OCI-LY7 (cell line): ENCODE measurements around the gene CLEC18A. TPM values are rescaled to one million over a fixed set of nuclear protein-coding genes. Genes with fewer than 3 reads are reported as not detected.
A peak's percentile ranks its signal among the peaks of the same experiment; 100 is the strongest.
"Not testable (repeated sequence)": the region's sequence is repeated elsewhere in the genome, so short reads cannot be mapped to it uniquely, and the experiment has no call there.

Experiments used
- BruUV-seq: library from RNA; stranded (reverse); fragments of 400-500 nt; replicated peaks from 2 replicates; lab custom pipeline; 2021; lab: Mats Ljungman, UMichigan
- CTCF ChIA-PET: fragments of 300-600 bp; sonication (Branson Sonifier 250); formaldehyde crosslinking; loops from one replicate; lab custom pipeline; 2022; ENCODE audit warnings: antibody characterized with exemption; ENCODE audit not compliant: unreplicated experiment; lab: Charles Lee
- POLR2A ChIA-PET: fragments of 300-600 bp; sonication (Branson Sonifier 250); formaldehyde crosslinking; loops from one replicate; lab custom pipeline; 2022; ENCODE audit warnings: antibody characterized with exemption; lab: Charles Lee
- DNase-seq: peaks from one replicate; pipeline ENCODE4 v3.0.0-alpha.2; 2015; ENCODE audit warnings: low spot score
- H2AFZ ChIP-seq: fragments of 200-600 bp; sonication (generic), shearing (Covaris generic); 2 replicates; pipeline ENCODE4 v1.6.1; 2014; ENCODE audit warnings: mild to moderate bottlenecking, antibody characterized with exemption, low read length, moderate library complexity
- H3K27ac ChIP-seq: fragments of 200-600 bp; sonication (generic); 2 replicates; pipeline ENCODE4 v1.5.1; 2014; ENCODE audit warnings: mixed run types, low read depth, mild to moderate bottlenecking, moderate library complexity, low read length, inconsistent platforms; ENCODE audit not compliant: poor library complexity, severe bottlenecking
- H3K36me3 ChIP-seq: fragments of 200-600 bp; sonication (generic); 2 replicates; pipeline ENCODE4 v1.6.1; 2014; ENCODE audit warnings: mild to moderate bottlenecking, antibody characterized with exemption, low read length, moderate library complexity, mixed read lengths; ENCODE audit not compliant: insufficient read depth
- H3K4me1 ChIP-seq: fragments of 200-600 bp; sonication (generic); 2 replicates; pipeline ENCODE4 v1.5.1; 2014; ENCODE audit warnings: mild to moderate bottlenecking, low read length; ENCODE audit not compliant: insufficient read depth, poor library complexity, severe bottlenecking
- H3K4me2 ChIP-seq: fragments of 200-600 bp; sonication (generic); 2 replicates; pipeline ENCODE4 v1.6.1; 2014; ENCODE audit warnings: mild to moderate bottlenecking, low read length
- H3K4me3 ChIP-seq: fragments of 200-600 bp; sonication (generic); 2 replicates; pipeline ENCODE4 v1.5.1; 2014; ENCODE audit warnings: mild to moderate bottlenecking, low read depth, low read length; ENCODE audit not compliant: poor library complexity, severe bottlenecking
- H3K79me2 ChIP-seq: fragments of 200-600 bp; sonication (generic); 2 replicates; pipeline ENCODE4 v1.6.1; 2016; ENCODE audit warnings: low read depth, mild to moderate bottlenecking, low read length, moderate library complexity, mixed read lengths; ENCODE audit not compliant: insufficient read depth
- H3K9me2 ChIP-seq: fragments of 200-600 bp; sonication (generic); 2 replicates; pipeline ENCODE4 v1.6.1; 2016; ENCODE audit warnings: mild to moderate bottlenecking, low read length, mixed read lengths; ENCODE audit not compliant: insufficient read depth
- H3K9me3 ChIP-seq: fragments of 200-600 bp; sonication (generic); 2 replicates; pipeline ENCODE4 v1.6.1; 2014; ENCODE audit warnings: mild to moderate bottlenecking, mixed run types, low read length, mixed read lengths
- H4K20me1 ChIP-seq: fragments of 200-600 bp; sonication (generic); 2 replicates; pipeline ENCODE4 v1.6.1; 2014; ENCODE audit warnings: mild to moderate bottlenecking, antibody characterized with exemption, low read length, moderate library complexity, mixed read lengths; ENCODE audit not compliant: insufficient read depth
- intact Hi-C: fragments of 100-400 bp; cut with micrococcal nuclease; formaldehyde crosslinking; loops from one replicate; pipeline ENCODE4 v1.10.0; 2022; ENCODE audit not compliant: unreplicated experiment
- microRNA-seq: library from miRNA; unstranded; fragments of <30 nt; microRNA quantifications from one replicate; pipeline ENCODE4 v1.2.0, GENCODE V29; 2022; ENCODE audit warnings: borderline replicate concordance
- small RNA-seq: library from RNA; depleted of rRNA; stranded (forward); fragments of <200 nt; gene quantifications from one replicate; pipeline ENCODE3, GENCODE V24; 2014
- total RNA-seq, 2 experiments: library from RNA; depleted of rRNA in 1 of 2; stranded (reverse); fragments of >200 nt in 1 of 2; shearing (Covaris generic) in 1 of 2; gene quantifications; 2 replicates each; pipeline ENCODE4 v1.2.3, GENCODE V29; 2014 to 2022

CLEC18A gene
- total RNA-seq, 2 experiments from 2014 or later: 0.09 to 0.19 TPM

DNA sequence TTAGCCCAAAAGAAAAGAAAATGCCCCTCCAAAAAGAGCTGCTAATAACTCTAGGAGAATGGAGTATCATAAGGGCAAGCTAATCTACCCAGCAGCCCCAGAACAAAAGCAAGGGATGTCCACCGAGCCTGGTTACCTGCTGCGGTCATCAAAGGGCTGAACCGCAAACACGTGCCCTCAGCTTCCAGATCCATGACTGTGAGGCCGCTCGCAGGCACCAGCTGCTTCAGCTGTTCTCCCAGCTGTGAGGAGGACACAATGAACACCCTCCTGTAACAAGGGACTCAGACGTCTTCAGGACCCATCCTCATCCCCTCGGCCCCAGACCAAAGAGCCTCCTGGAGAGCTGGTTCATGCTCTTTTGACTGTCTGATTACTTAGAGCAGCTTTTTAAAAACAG lies 59.5 kb downstream of the CLEC18A start:
- H3K9me3 ChIP-seq, H3K4me2 ChIP-seq, H3K79me2 ChIP-seq, H3K36me3 ChIP-seq, DNase-seq, H3K4me3 ChIP-seq, intact Hi-C loops, BruUV-seq, H3K9me2 ChIP-seq, POLR2A ChIA-PET, H3K27ac ChIP-seq, CTCF ChIA-PET, H2AFZ ChIP-seq, H3K4me1 ChIP-seq, H4K20me1 ChIP-seq: not testable (repeated sequence)

DNA sequence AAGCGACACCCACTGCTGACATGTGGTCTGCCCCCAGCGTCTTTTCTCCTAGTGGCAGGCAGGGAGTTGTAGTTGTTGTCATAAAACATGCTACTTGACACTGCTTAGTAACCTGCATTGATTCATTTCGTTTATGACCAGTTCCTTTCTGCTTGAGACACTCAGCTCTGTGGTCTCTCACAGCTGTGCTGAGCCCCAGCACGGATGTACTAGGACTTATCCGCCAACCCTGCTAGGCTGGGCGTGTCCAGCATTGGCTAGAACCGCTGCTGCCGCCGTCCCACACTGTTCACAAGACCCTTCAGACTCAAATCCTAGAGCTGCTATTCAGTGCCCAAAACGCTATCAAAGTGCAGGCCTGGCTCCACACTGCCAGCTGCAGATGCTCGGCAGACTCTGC lies 60.0 kb downstream of the CLEC18A start:
- intact Hi-C loops, H4K20me1 ChIP-seq, BruUV-seq, H3K4me1 ChIP-seq, H3K36me3 ChIP-seq, POLR2A ChIA-PET, H3K27ac ChIP-seq, H3K9me3 ChIP-seq, H3K4me3 ChIP-seq, DNase-seq, H3K79me2 ChIP-seq, H3K9me2 ChIP-seq, H2AFZ ChIP-seq, H3K4me2 ChIP-seq, CTCF ChIA-PET: not testable (repeated sequence)

DNA sequence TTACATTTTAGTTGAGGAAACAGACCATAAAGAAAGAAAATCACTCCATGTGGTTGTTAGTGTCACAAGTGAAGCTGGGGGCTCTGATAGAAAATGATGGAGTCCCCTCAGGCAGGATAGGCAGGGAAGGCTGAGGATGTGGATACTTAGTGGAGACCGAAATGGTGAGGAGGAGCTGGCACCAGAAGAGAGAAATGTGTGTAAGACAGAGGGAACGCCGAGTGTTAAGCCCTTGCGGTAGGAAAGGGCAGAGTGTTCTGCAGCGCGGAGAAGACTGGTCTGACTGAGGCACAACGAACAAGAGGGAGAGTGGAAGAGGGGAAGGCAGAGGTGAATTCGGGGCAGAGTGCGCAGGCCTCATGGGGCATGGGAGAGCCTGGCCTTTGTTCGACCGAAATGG lies 61.2 kb downstream of the CLEC18A start:
- H3K4me3 ChIP-seq, H3K27ac ChIP-seq, H3K4me1 ChIP-seq, H3K79me2 ChIP-seq, DNase-seq, H3K9me3 ChIP-seq, BruUV-seq, CTCF ChIA-PET, H3K36me3 ChIP-seq, H2AFZ ChIP-seq, H4K20me1 ChIP-seq, H3K9me2 ChIP-seq, POLR2A ChIA-PET, intact Hi-C loops, H3K4me2 ChIP-seq: not testable (repeated sequence)

- H3K4me1 ChIP-seq, DNase-seq, H4K20me1 ChIP-seq, H3K36me3 ChIP-seq, H3K9me3 ChIP-seq, H3K27ac ChIP-seq, H3K9me2 ChIP-seq, POLR2A ChIA-PET, H3K4me3 ChIP-seq, CTCF ChIA-PET, BruUV-seq, H3K4me2 ChIP-seq, H3K79me2 ChIP-seq, intact Hi-C loops, H2AFZ ChIP-seq: not testable (repeated sequence)
These were observed 61.8 kb downstream of the CLEC18A start for GRCh38 chr16:70012951-70013350.

Small RNA genes within 50 kb of the gene (microRNA-seq; reads per million reads assigned to microRNA genes)
- 24,087 reads per million, percentile 97 among the genes with 10 or more reads in this experiment for gene MIR140

Small RNA genes within 50 kb of the gene (small RNA-seq; reads per million reads assigned to genes)
- gene AC026468.1 (not detected), gene MIR140 (39.3 reads per million, percentile 98 among the genes with 10 or more reads in this experiment)

Other genes with a start within 250 kb of the CLEC18A start
- 3.2 and 3.6 TPM in 2 replicates for gene NQO1, start 224.8 kb upstream of the CLEC18A start, total RNA-seq (2014; rRNA removed; shearing (Covaris generic))
- 4.1 TPM in 2 replicates for gene NQO1, start 224.8 kb upstream of the CLEC18A start, total RNA-seq (2022)
- 29.3 and 36.9 TPM in 2 replicates for gene NOB1, start 196.4 kb upstream of the CLEC18A start, total RNA-seq (2014; rRNA removed; shearing (Covaris generic))
- 62.2 and 68.7 TPM in 2 replicates for gene NOB1, start 196.4 kb upstream of the CLEC18A start, total RNA-seq (2022)
- 20.8 and 30.3 TPM in 2 replicates for gene WWP2, start 189.0 kb upstream of the CLEC18A start, total RNA-seq (2014; rRNA removed; shearing (Covaris generic))
- 43.4 and 45.6 TPM in 2 replicates for gene WWP2, start 189.0 kb upstream of the CLEC18A start, total RNA-seq (2022)
- gene PDPR, start 163.0 kb downstream of the CLEC18A start, total RNA-seq (2014; rRNA removed; shearing (Covaris generic)): 20.4 and 28.5 TPM in 2 replicates
- 34.0 and 34.4 TPM in 2 replicates for gene PDPR, start 163.0 kb downstream of the CLEC18A start, total RNA-seq (2022)
- 0.05 TPM in 1 of 2 replicates, not detected in the other for gene CLEC18C, start 222.5 kb downstream of the CLEC18A start, total RNA-seq (2014; rRNA removed; shearing (Covaris generic))
- gene CLEC18C, start 222.5 kb downstream of the CLEC18A start, total RNA-seq (2022): not detected in 2 replicates